ENCODE data around the gene UPF1.

The UPF1 gene

GRCh38 chr19:18870531-18871172, 38.9 kb downstream of the UPF1 start:
- DNase-seq (ENCODE audit: low read depth), result no peak
- no peak for TF ChIP-seq CTCF (conservative IDR thresholded peaks at IDR 0.05; ENCODE audit: low read depth, low read length)
- H3K4me3 ChIP-seq (ENCODE audit: low read depth, low read length), result no peak overlapping the region

GRCh38 chr19:18871543-18871942, 39.8 kb downstream of the UPF1 start:
- no peak for DNase-seq (ENCODE audit: low read depth)
- no peak for TF ChIP-seq CTCF (conservative IDR thresholded peaks at IDR 0.05; ENCODE audit: low read depth, low read length)

GRCh38 chr19:18875726-18876125, 44.0 kb downstream of the UPF1 start:
- no peak overlapping the region for H3K4me3 ChIP-seq (ENCODE audit: low read depth, low read length)
- DNase-seq (ENCODE audit: low read depth), result peak; percentile 41
- TF ChIP-seq CTCF (conservative IDR thresholded peaks at IDR 0.05; ENCODE audit: low read depth, low read length), result no peak

More at GRCh38 chr19:18871543-18871942, 39.8 kb downstream of the UPF1 start:
- H3K4me3 ChIP-seq (ENCODE audit: low read depth, low read length), result no peak overlapping the region

- no peak overlapping the region for H3K4me3 ChIP-seq (ENCODE audit: low read depth, low read length)
- no peak for TF ChIP-seq CTCF (conservative IDR thresholded peaks at IDR 0.05; ENCODE audit: low read depth, low read length)
These were observed 45.1 kb downstream of the UPF1 start for GRCh38 chr19:18876865-18877264.

GRCh38 chr19:18878058-18878797, 46.5 kb downstream of the UPF1 start:
- no peak for TF ChIP-seq CTCF (conservative IDR thresholded peaks at IDR 0.05; ENCODE audit: low read depth, low read length)
- no peak for DNase-seq (ENCODE audit: low read depth)
- H3K4me3 ChIP-seq (ENCODE audit: low read depth, low read length), result no peak overlapping the region

More at GRCh38 chr19:18876865-18877264, 45.1 kb downstream of the UPF1 start:
- no peak for DNase-seq (ENCODE audit: low read depth)

DNA sequence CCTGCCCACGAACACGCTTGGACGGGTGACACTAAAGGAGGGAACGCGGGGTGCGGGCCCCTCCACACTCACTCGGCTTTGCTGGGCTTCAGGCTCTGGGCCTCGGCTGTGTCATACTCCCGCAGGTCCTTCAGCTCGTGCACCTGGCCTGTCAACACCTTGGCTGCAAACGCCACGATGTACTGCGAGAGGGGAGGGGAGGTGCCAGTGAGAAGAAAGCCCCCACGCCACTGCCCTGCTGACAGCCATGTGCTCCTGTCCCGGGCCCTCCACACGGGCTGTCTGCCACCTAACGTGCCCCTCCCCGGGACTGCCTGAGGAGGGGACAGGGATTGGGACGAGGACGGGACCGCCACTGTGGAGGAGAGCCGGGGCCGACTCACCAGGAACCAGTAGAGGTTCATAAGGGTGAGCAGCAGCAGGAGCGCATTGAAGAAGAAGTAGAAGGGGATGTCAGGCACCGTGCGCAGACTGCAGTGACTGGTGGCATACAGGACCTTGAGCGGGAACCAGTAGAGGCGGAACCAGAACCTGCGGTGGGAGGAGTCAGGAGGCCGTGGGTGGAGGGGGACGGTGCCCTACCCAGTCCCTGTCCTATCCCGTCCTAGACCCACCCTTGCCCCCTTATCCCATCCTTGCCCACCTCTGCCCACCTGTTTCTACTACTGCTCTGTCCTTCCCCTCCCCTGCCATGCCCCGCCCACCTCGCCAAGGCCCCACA, 47.3 kb downstream of the UPF1 start:
- no peak for TF ChIP-seq CTCF (conservative IDR thresholded peaks at IDR 0.05; ENCODE audit: low read depth, low read length)
- H3K4me3 ChIP-seq (ENCODE audit: low read depth, low read length), result no peak overlapping the region
- no peak for DNase-seq (ENCODE audit: low read depth)
